HL-60 (cell line): ENCODE results near the gene BEGAIN.

Experiments
- DNase-seq, 2 experiments: peaks; one replicate each; pipeline ENCODE4 v3.0.0-alpha.2; 2010 to 2020; ENCODE audit warnings: low read depth in 1 of 2, low spot score in 1 of 2
- H3K27ac ChIP-seq: fragments of 250-450 bp; sonication (Bioruptor Pico); replicated peaks from 2 replicates; pipeline ENCODE4 v1.5.1; 2020; ENCODE audit warnings: mild to moderate bottlenecking, moderate library complexity
- H3K27me3 ChIP-seq: fragments of 250-450 bp; sonication (Bioruptor Pico); 2 replicates; pipeline ENCODE4 v1.5.1; 2021; ENCODE audit warnings: mild to moderate bottlenecking, moderate library complexity; ENCODE audit not compliant: insufficient read depth, poor library complexity, severe bottlenecking
- H3K4me3 ChIP-seq: replicated peaks from 2 replicates; pipeline ENCODE4 v1.5.1; 2011; ENCODE audit warnings: mild to moderate bottlenecking, control low read depth, low read length; ENCODE audit not compliant: insufficient read depth
- CTCF ChIP-seq: IDR thresholded peaks from one replicate; pipeline ENCODE4 v1.5.1; 2011; ENCODE audit warnings: low read length, control low read depth, inconsistent platforms; ENCODE audit not compliant: insufficient read depth
- GABPA ChIP-seq: IDR thresholded peaks from 2 replicates; pipeline ENCODE4 v1.6.1; 2012; ENCODE audit warnings: low read depth
- POLR2AphosphoS5 ChIP-seq: IDR thresholded peaks from 2 replicates; pipeline ENCODE4 v1.6.1; 2012; ENCODE audit warnings: low read depth
- REST ChIP-seq: IDR thresholded peaks from 2 replicates; pipeline ENCODE4 v1.6.1; 2012; ENCODE audit warnings: low read depth; ENCODE audit not compliant: insufficient replicate concordance
- SPI1 ChIP-seq: IDR thresholded peaks from 2 replicates; pipeline ENCODE4 v1.6.1; 2012; ENCODE audit warnings: low read depth, mild to moderate bottlenecking, borderline replicate concordance

BEGAIN gene

GRCh38 chr14:100549834-100550625 is 37.2 kb downstream of the BEGAIN start:
- no peak for DNase-seq

GRCh38 chr14:100548939-100549338 is 38.3 kb downstream of the BEGAIN start:
- TF ChIP-seq GABPA (no peak), SPI1 (no peak), REST (no peak), POLR2AphosphoS5 (no peak), CTCF (no peak)
- no peaks in the 10 kb centered on the region for H3K27me3 ChIP-seq
- H3K4me3 ChIP-seq: no peak overlapping the region
- no peak for DNase-seq
- H3K27ac ChIP-seq: no peak overlapping the region

More at GRCh38 chr14:100549834-100550625, 37.2 kb downstream of the BEGAIN start:
- H3K4me3 ChIP-seq: no peak overlapping the region
- no peaks in the 10 kb centered on the region for H3K27me3 ChIP-seq
- H3K27ac ChIP-seq: no peak overlapping the region
- TF ChIP-seq SPI1: no peak
- no peak for TF ChIP-seq POLR2AphosphoS5
- no peak for TF ChIP-seq REST
- TF ChIP-seq CTCF: no peak
- TF ChIP-seq GABPA: no peak

- TF ChIP-seq CTCF (no peak), SPI1 (no peak), POLR2AphosphoS5 (no peak), REST (peak; percentile 3), GABPA (no peak)
- Histone ChIP-seq H3K4me3 (no peak overlapping the region), H3K27ac (peak overlapping the region; percentile 78), H3K27me3 (no peaks in the 10 kb centered on the region)
- no peak for DNase-seq
Observed at GRCh38 chr14:100548295-100548655, 38.9 kb downstream of the BEGAIN start.
